ENCODE measurements around the gene SLC8A2.

DNA sequence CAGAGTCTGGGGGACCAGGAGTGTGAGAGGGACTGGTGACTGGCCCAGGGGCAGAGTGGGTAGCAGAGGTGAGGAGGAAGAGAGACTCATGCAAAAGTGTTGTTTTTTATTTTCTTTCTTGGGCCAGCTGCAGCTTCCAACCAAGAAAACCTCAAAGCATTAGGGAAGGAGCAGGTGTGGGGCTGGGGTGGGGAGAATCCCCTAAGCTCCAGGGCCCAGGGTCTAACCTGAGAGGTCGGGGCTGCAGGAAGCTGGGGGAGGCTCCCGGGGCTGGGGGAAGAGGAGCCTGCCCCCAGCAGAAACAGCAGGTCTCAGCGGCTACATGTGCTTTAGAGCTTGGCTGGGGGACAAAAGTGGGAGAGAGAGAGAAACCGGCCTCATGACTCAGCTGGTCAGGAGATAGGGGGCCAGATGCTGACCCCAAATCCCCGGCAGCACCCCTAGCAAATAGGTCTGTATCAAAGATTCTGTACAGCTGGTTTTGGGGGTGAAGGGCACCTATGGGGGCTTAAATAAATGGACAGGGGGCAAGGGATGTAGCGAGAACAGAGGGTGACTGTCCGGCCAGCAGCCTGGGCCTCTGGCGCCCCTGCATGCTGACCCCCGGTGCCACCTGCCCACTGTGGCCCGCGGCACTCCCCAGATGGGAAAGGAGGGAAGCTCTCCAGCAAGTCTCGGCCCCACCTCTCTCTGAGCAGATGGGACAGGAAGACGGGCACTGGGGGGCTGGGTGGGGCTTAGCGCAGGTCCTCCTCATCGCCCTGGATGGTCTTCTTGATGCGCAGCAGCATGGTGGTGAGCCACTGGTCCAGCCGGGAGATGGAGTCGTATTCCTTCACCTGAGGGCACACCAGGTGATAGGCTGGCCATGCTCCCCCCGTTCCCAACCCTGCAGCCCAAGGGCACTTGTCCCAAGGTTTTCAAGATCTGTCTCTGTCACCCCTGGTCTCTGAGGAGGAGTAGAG is 16.1 kb upstream of the SLC8A2 start:
- TF ChIP-seq, protein P1, sequence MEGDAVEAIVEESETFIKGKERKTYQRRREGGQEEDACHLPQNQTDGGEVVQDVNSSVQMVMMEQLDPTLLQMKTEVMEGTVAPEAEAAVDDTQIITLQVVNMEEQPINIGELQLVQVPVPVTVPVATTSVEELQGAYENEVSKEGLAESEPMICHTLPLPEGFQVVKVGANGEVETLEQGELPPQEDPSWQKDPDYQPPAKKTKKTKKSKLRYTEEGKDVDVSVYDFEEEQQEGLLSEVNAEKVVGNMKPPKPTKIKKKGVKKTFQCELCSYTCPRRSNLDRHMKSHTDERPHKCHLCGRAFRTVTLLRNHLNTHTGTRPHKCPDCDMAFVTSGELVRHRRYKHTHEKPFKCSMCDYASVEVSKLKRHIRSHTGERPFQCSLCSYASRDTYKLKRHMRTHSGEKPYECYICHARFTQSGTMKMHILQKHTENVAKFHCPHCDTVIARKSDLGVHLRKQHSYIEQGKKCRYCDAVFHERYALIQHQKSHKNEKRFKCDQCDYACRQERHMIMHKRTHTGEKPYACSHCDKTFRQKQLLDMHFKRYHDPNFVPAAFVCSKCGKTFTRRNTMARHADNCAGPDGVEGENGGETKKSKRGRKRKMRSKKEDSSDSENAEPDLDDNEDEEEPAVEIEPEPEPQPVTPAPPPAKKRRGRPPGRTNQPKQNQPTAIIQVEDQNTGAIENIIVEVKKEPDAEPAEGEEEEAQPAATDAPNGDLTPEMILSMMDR (IDR thresholded peaks at IDR 0.05; ENCODE audit: poor library complexity, severe bottlenecking) = no peak
- TF ChIP-seq EZH2 (IDR thresholded peaks at IDR 0.05; ENCODE audit: borderline replicate concordance, insufficient read depth, low read length, poor library complexity, severe bottlenecking) (no peak), POLR2AphosphoS5 (IDR thresholded peaks at IDR 0.05) (no peak), TAF1 (IDR thresholded peaks at IDR 0.05; ENCODE audit: low read depth) (no peak), EP300 (conservative IDR thresholded peaks at IDR 0.05; ENCODE audit: poor library complexity, severe bottlenecking) (no peak), RAD21 (conservative IDR thresholded peaks at IDR 0.05) (no peak)
